Hypothalamus (tissue), 51 donors: ENCODE measurements around the gene MYO5B.
"Not testable (repeated sequence)": the region's sequence is repeated elsewhere in the genome, so short reads cannot be mapped to it uniquely, and the experiment has no call there.

Source experiments
- DNase-seq, 51 donors: peaks; one replicate each; lab custom pipeline; 2025; lab: John Stamatoyannopoulos, UW

MYO5B gene

GRCh38 chr18:50111398-50111797 lies 83.5 kb downstream of the MYO5B start:
- no peak for DNase-seq

GRCh38 chr18:50107468-50107977 lies 87.4 kb downstream of the MYO5B start:
- DNase-seq: no peak

DNA sequence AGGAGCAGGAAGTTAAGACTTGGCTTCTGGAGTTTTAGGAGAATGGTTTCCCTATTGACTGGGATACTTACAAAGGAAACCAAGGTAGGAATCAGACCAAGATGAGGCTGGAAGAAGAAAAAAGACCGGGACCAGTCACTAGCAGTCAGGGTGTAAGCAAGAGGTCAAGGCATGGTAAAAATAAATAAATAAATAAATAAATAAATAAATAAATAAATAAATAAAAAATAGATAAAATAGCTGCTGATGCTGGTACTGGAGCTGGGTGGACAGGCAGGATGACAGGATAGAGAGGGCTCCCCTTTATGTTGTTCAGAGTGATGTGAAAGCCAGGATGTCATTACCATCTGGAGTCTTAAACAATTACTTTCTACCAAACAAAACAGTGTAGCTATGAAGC lies 89.9 kb downstream of the MYO5B start:
- no peak for DNase-seq

DNA sequence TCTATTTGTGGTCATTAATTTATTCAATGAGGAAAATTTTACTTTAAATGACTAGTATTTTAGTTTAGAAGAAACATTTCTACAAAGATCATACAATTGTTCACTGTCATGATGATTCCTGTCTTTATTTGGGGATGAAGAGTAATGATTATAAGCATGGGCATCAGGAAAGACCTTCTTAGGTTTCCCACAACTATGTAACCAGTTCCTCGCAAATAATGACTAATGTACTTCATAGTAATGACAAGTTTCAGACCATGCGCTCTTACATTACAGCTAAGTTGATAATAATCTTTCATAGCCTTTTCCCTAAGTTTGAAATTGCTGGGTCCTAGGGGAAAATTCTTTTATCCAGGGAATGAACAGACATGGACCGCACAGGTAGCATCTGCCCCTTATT lies 90.5 kb downstream of the MYO5B start:
- DNase-seq: no peak

- no peak for DNase-seq
These were observed 95.1 kb downstream of the MYO5B start for GRCh38 chr18:50099725-50100407.

GRCh38 chr18:50097702-50098101 lies 97.2 kb downstream of the MYO5B start:
- peak in 2 of 51 donors; percentile 4 to 17 for DNase-seq

DNA sequence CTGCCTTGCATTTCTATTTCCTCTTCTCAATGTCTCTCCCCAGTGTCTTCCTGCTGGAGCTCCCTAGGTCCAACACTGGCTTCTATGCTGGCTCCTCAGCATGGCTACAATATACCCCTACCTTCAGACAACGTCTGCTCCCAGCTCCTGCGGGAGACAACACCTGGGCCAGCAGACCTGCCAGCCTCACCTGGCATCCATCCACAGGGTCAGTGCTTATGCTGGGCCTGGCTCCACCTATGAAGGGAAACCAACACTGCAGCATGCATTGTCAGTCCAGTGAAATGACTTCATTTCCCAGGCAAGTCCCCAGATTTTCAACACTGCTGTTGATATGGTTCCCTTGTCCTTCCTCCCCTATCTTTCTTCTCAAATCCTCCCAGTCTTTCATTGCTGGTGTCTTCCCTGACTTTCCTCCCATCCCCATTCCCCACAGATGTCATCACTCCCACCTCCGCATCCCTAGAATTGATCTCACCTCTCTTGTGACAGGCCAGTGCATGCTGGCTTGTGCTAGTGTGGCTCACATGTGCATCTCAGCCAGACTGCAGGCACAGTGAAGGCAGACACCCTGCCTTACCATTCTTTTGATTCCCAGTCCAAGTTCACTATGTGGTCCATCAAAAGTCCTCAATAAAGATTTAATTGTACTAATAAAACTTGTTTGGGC lies 98.0 kb downstream of the MYO5B start:
- DNase-seq: no peak

- DNase-seq: not testable (repeated sequence)
These were observed 100.2 kb downstream of the MYO5B start for GRCh38 chr18:50094786-50095185.

DNA sequence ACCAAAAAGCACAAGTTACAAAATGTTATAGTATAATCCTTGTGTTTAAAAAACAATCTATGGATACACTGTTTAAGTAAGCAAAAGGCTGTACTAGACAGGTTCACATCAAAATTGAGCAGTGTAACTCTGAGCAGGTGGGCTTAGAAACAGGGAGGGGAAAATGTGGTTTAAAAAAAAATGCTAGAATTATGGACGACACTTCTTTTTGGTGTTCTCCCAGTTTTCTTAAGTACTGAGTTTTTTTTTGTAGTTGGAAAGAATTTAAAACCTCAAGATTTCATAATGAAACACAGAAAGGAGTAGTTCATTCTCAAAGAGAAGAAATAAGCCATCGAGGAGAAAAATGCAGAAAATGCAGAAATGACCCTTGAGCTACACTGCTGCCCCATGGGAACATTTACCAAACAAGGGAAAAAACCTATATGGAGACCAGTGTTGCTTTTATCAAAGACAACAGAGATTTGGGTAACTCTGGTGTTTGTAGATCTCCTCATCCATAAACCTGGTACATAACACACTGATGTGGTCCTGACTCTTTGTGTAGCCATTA lies 100.7 kb downstream of the MYO5B start:
- DNase-seq: no peak

DNA sequence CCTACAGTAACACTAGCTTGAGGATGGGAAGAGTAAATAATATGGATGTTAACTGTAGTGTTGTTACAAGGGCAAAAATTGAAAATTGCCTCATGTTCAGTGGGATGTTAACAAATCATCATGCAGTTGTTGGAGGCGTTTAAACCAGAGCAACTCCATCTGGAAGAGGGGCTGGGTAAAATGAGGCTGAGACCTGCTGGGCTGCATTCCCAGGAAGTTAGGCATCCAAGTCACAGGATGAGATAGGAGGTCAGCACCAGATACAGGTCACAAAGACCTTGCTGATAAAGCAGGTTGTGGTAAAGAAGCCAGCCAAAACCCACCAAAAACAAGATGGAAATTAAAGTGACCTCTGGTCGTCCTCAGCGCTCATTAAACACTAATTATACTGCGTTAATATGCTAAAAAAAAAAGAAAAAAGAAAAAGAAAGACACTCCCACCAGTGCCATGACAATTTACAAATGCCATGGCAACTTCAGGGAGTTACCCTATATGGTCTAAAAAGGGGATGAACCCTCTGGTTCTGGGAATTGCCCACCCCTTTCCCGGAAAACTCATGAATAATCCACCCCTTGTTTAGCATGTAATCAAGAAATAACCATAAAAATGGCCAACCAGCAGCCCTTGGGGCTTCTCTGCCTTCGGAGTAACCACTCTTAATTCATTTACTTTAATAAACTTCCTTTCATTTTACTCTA lies 101.4 kb downstream of the MYO5B start:
- no peak for DNase-seq

GRCh38 chr18:50092245-50092805 lies 102.6 kb downstream of the MYO5B start:
- no peak for DNase-seq

DNA sequence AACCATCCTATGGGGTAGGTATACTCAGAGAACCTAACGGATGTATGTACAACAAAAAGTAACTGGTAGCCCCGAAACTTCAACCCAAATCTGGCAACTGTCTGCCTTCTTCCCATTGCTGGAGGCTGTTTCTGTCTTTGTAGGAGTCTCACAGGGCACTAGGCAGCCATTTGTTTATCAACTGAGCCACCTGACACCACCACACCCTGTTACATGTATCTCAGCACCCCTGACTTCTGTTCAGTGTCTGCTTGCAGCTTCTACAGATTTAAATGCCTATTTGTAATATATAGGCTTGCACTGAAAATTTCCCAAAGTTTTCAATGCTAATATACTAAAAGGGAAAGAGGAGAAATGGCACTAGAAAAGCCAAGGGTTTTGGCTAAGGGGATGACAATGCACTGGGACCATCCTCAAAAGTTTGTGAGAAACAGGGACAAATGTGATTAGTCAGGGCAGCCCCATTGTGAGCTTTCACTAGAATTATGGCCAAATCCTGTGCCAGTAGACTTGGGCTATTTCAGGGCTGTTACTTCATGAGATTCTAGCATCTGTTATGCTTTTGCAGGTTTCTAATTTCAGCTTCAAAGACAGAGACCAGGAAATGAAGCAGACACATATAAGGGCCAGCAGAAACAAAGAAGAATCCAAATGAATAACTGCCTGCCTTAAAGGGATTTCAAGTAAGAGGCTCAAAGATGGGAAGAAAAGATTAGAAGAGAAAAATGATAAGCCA lies 103.3 kb downstream of the MYO5B start:
- DNase-seq: peak in 1 of 51 donors; percentile 5

GRCh38 chr18:50090370-50091312 lies 104.3 kb downstream of the MYO5B start:
- DNase-seq: no peak

- no peak for DNase-seq
These were observed 105.2 kb downstream of the MYO5B start for GRCh38 chr18:50089702-50090101.

GRCh38 chr18:50083708-50084107 lies 111.2 kb downstream of the MYO5B start:
- no peak for DNase-seq

GRCh38 chr18:50080932-50081560 lies 113.9 kb downstream of the MYO5B start:
- no peak for DNase-seq

DNA sequence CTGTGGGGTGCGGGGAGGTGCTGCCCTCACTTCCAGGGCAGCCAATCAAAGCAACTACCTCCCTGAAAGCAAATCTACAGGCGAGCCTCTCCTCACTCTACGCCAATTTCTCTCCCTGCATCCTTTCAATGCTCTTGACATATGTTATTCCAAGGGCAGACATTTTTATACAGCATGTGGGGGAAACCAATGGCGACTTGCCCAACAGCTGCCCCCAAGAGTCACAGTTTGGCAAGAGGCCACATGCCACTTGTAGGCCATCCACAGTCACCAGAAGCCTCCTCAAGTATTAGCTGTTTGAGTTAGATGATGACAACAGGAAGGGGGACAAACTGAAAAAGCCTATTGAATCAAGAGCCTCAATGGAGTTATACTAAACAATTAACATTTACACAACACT lies 114.6 kb downstream of the MYO5B start:
- peak in 5 of 51 donors; percentile 1 to 27 (median 14) for DNase-seq

DNA sequence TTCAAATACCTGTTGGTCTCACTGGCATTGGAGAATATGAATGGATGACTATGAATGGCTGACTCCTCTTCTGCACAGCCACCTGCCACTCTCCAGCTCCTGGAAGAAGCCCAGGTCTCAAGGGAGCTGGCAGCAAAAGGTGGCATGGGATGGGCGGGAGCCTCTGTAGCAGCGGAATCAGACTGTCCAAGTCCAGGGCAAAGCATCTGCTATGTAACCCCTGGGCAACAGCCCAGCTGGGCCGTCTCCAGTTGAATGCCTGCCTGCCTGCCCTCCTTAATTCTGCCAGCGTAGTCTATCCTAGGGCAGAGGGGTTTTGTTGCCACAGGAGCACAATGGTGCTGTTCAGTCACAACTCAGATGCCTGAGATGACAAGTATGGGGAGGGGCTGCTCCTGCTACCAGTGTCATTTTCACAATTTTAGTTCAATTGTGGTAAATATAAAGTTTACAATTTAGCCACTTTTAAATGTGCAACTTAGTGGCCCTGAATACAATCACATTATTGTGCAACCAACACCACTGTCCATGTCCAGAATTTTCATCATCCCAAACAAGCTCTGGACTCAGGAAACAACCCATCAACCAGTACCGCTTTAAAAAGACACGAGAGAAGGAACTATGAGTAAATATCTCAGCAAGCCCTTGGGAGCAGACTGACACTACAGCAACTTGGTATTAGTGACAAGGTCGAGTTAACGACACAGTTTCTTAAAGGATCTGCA lies 115.2 kb downstream of the MYO5B start:
- peak in 43 of 51 donors; percentile 5 to 87 (median 50) for DNase-seq
